Astrocyte of the spinal cord (primary cell): ENCODE data around the gene FBXO41.
"Not testable (repeated sequence)": the region's sequence is repeated elsewhere in the genome, so short reads cannot be mapped to it uniquely, and the experiment has no call there.

Source experiments
- DNase-seq: peaks from one replicate; pipeline ENCODE4 v3.0.0; 2011; ENCODE audit warnings: low read depth, low spot score
- H3K4me3 ChIP-seq: 2 replicates; pipeline ENCODE4 v1.5.1; 2011; ENCODE audit warnings: low read depth, mild to moderate bottlenecking, low read length, moderate library complexity
- in situ Hi-C: cut with HindIII; loops from 2 replicates; pipeline ENCODE4 v1.10.0; 2017; ENCODE audit warnings: low sequenced_read_pairs
- TF ChIP-seq, protein P1 (sequence below): IDR thresholded peaks from 2 replicates; pipeline ENCODE4 v1.5.1; 2012; ENCODE audit warnings: low read depth, mild to moderate bottlenecking, low read length, inconsistent platforms

Gene FBXO41

DNA sequence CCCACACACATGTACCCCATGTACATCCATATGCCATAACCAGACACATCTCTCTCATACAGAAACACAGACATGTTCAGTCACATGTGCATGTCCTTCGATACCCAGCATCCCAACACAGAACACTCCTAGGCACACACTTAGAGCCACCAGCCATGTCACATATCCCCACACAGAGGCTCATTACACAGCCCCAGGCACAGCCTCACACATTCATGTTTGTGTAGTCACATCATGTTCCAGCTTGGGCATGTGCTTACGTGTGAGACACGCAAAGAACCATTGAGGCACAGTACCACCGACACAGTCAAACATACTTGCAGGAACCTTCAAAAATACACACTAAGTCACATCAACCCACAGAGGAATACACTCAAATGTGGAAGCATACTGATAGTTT is 17.3 kb downstream of the FBXO41 start:
- H3K4me3 ChIP-seq: no peak overlapping the region
- no peak for DNase-seq

DNA sequence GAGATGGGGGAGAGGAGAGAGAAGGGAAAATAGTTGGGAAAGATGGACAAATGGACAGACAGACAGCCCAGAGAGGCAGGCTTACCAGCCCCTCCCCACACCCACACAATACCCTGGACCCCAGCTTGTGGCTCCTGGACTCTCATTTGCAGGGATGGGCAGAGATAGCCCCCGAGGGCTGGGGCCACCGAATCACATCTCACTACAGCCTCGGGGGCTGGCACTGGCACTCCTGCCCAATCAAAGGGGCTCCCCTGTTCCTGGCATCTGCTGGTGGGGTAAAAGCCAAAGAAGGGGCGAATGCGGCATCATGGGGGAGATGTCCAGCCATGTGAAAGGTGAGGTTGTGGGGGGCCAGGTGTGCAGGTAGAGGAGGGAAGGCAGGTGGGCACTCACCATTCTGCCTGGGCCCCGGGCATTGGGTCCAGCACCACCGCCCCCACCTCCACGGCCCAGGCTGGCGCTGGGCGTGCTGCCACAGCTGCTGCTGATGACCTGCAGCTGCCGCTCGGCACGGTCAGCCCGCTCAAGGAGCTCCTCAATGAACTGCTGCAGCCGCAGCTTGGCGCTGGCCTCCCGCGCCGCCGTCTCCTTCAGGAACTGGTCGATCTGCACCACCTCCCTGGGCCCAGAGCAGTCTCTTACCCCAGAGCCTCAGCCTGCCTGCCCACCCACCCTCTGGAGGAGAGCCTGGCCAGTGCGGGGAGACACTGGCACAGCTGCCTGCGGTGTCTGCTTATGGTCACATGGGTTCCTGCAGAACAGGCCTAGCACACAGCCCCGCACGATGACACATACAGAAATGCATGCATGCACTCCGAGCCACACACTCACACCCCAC is 18.0 kb downstream of the FBXO41 start:
- in situ Hi-C loops: no loop called here
- no peak for DNase-seq
- TF ChIP-seq, protein P1, sequence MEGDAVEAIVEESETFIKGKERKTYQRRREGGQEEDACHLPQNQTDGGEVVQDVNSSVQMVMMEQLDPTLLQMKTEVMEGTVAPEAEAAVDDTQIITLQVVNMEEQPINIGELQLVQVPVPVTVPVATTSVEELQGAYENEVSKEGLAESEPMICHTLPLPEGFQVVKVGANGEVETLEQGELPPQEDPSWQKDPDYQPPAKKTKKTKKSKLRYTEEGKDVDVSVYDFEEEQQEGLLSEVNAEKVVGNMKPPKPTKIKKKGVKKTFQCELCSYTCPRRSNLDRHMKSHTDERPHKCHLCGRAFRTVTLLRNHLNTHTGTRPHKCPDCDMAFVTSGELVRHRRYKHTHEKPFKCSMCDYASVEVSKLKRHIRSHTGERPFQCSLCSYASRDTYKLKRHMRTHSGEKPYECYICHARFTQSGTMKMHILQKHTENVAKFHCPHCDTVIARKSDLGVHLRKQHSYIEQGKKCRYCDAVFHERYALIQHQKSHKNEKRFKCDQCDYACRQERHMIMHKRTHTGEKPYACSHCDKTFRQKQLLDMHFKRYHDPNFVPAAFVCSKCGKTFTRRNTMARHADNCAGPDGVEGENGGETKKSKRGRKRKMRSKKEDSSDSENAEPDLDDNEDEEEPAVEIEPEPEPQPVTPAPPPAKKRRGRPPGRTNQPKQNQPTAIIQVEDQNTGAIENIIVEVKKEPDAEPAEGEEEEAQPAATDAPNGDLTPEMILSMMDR: no peak
- H3K4me3 ChIP-seq: no peak overlapping the region

More for the DNA sequence above, 17.3 kb downstream of the FBXO41 start:
- in situ Hi-C loops: no loop called here
- TF ChIP-seq, protein P1: no peak

DNA sequence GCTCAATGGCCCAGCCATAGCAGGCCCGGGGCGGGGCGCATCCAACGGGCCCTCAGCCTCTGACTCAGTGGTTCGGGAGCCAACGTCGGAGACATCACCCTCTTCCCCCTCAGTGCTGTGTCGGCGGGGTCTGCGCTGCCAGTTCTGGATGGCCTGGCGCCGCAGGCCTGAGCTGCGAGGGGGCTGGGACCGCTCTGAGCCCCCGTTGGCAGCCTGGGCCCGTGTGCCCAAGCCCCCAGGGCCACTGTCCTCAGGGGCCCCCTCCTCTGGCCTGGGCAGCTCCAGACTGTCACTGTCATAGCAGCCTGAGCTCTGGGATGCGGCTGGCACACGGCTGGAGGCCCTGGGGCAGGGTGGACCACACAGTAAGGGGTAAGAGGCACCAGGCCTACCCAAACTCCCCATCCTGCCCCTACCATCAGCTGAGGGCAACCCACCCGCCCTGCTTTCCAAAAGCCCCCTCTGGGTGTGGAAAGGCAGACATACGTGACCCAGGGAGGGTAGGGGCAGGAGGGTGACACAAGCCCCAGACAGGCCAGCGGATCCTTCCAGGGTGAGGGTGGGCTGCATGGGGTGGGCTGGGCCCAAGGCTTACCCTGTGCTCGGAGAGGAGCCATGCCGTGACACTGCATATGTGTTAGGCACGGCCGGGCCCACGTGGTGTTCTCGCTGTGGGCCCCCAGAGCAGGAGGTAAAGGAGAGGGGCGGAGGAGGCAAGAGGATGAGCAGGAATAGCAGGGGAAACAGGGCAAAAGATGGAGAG is 18.8 kb downstream of the FBXO41 start:
- DNase-seq: no peak
- H3K4me3 ChIP-seq: no peak overlapping the region
- TF ChIP-seq, protein P1: no peak
- in situ Hi-C loops: no loop called here

DNA sequence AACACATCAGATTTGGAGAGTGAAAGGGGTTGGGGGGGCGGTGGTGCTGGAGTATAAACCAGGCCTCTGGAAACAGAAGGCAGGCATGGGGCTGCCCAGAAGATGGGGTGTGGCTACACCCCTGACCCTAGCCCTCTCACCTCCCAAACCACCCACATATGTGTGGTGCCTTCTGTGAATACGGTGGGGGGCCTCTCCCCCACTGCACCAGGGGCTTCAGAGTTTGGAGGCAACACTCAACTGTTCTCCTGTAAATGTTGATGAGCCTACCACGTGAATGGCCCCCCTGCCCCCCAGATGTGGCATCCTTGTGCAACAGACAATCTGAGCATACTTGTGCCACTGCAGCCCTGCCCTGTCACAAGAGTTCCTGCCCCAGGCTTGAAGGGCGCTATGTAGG is 19.5 kb downstream of the FBXO41 start:
- in situ Hi-C loops: no loop called here
- TF ChIP-seq, protein P1: no peak
- no peak for DNase-seq
- H3K4me3 ChIP-seq: no peak overlapping the region

DNA sequence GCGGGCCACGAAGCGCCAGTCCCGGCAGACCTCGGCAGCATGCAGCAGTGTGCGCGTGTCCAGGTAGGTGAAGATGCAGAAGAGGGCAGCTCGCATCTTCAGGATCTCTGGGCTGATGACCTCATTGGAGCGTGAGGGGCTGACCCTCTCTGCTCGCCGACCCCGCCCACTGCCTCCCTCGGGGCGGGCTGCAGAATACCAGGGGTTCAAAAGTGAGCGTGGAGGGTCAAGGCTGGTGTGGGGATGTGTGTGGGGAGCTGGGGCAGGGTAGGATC is 20.0 kb downstream of the FBXO41 start:
- in situ Hi-C loops: no loop called here
- no peak overlapping the region for H3K4me3 ChIP-seq
- DNase-seq: no peak
- TF ChIP-seq, protein P1: no peak

DNA sequence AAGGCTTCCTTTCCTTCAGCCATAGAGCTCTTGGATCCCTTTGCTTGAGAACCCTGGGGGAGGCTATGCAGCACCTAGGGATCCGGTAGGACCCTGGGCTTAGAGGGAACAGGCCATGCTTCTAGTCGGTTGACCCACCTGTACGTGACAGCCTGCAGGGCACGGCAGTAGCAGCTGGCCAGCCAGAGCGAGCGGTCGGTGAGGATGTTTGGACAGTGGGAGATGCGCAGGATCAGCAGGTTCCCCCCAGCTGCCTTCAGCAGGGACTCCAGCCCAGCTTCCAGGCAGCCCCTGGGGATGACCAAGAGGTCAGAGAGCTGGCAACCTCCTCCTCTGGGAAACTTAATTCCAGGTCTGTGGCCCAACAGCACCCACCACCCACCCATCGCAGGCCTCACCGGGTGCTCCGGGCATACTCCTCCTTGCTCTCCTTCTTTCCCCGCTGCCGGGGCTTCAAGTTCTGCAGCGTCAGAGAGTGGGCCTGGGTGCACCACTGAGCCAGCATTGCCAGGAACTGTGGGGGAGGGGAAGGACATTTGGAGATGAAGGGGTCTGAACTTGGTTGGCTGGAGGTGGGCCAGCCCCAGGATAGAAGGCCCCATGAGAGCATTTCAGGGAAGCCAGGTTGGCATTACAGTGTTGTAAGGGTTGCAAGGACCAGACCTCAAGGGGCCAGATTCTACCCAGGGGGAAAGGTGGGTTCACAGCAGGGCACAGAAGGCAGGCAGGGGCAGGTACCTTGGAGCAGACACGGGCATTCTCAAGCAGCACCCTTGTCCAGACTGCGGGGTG is 20.5 kb downstream of the FBXO41 start:
- DNase-seq: no peak
- TF ChIP-seq, protein P1: no peak
- H3K4me3 ChIP-seq: no peak overlapping the region
- in situ Hi-C loops: no loop called here

DNA sequence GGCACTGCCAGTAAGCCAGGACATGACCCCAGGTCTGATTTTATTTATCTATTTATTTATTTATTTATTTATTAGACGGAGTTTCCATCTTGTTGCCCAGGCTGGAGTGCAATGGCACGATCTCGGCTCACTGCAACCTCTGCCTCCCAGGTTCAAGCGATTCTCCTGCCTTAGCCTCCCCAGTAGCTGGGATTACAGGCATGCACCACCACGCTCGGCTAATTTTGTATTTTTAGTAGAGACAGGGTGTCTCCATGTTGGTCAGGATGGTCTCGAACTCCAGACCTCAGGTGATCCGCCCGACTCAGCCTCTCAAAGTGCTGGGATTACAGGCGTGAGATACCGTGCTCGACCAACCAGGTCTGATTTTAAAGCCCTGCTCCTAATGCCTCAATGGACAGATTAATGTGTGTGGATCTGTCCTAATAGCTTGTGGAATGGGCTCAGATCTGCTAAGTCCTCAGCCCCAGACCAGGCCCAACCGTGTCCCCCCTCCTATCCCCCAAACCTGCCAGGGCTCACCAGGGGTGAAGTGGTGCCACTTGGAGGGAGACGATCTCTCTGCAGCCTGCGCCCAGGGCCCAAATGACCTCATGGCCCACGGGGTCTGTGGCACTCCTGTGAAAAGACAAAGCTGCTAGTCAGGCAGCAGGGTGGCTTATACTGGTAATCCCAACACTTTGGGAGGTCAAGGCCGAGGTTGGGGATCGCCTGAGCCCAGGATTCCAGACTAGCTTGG is 21.4 kb downstream of the FBXO41 start:
- DNase-seq, in situ Hi-C loops, H3K4me3 ChIP-seq: not testable (repeated sequence)
